Amygdala (tissue), 56 donors: ENCODE results near the gene TSPAN14.
"Not testable (repeated sequence)": the region's sequence is repeated elsewhere in the genome, so short reads cannot be mapped to it uniquely, and the experiment has no call there.

Experiments
- DNase-seq, 56 donors: peaks; one replicate each; lab custom pipeline; 2025; lab: John Stamatoyannopoulos, UW

The TSPAN14 gene

GRCh38 chr10:80465839-80466590 lies 11.9 kb downstream of the TSPAN14 start:
- no peak for DNase-seq

GRCh38 chr10:80466724-80467326 lies 12.7 kb downstream of the TSPAN14 start:
- no peak for DNase-seq

GRCh38 chr10:80468002-80468401 lies 13.9 kb downstream of the TSPAN14 start:
- peak in 38 of 56 donors; percentile 23 to 80 (median 48) for DNase-seq

GRCh38 chr10:80468806-80469421 lies 14.8 kb downstream of the TSPAN14 start:
- DNase-seq, result no peak

- no peak for DNase-seq
These were observed 16.2 kb downstream of the TSPAN14 start for GRCh38 chr10:80470266-80470665.

- no peak for DNase-seq
These were observed 16.9 kb downstream of the TSPAN14 start for GRCh38 chr10:80471001-80471400.

GRCh38 chr10:80471715-80472233 lies 17.7 kb downstream of the TSPAN14 start:
- DNase-seq, result no peak

- no peak for DNase-seq
These were observed 18.4 kb downstream of the TSPAN14 start for GRCh38 chr10:80472234-80473095.

- no peak for DNase-seq
These were observed 19.1 kb downstream of the TSPAN14 start for GRCh38 chr10:80473096-80473657.

GRCh38 chr10:80473692-80474596 lies 19.8 kb downstream of the TSPAN14 start:
- no peak for DNase-seq

- DNase-seq, result no peak
These were observed 20.4 kb downstream of the TSPAN14 start for GRCh38 chr10:80474597-80474910.

GRCh38 chr10:80474941-80475340 lies 20.8 kb downstream of the TSPAN14 start:
- DNase-seq, result no peak

- not testable (repeated sequence) for DNase-seq
These were observed 21.5 kb downstream of the TSPAN14 start for GRCh38 chr10:80475641-80476040.

GRCh38 chr10:80476685-80477084 lies 22.6 kb downstream of the TSPAN14 start:
- DNase-seq, result no peak

GRCh38 chr10:80477813-80478212 lies 23.7 kb downstream of the TSPAN14 start:
- DNase-seq, result no peak

GRCh38 chr10:80480373-80480772 lies 26.3 kb downstream of the TSPAN14 start:
- DNase-seq, result not testable (repeated sequence)

- no peak for DNase-seq
These were observed 26.7 kb downstream of the TSPAN14 start for GRCh38 chr10:80480852-80481251.

- DNase-seq, result no peak
These were observed 30.1 kb downstream of the TSPAN14 start for GRCh38 chr10:80484243-80484642.

- DNase-seq, result no peak
These were observed 30.6 kb downstream of the TSPAN14 start for GRCh38 chr10:80484676-80485075.
